8988T (cell line): ENCODE data around the gene OR5V1.
"Not testable (repeated sequence)": the region's sequence is repeated elsewhere in the genome, so short reads cannot be mapped to it uniquely, and the experiment has no call there.

ENCODE experiments used
- DNase-seq: peaks from one replicate; pipeline ENCODE4 v3.0.0; 2011

The OR5V1 gene

GRCh38 chr6:29368765-29369164, at the start of gene OR5V1:
OR5V1 (minus strand) TSS chr6:29368865; CDS start chr6:29356195, 12,670 bp downstream.
- no peak for DNase-seq

GRCh38 chr6:29414588-29414987, 45.9 kb upstream of the OR5V1 start, which contains the start of gene OR12D1:
OR12D1 (plus strand) TSS chr6:29414928.
- DNase-seq = no peak

GRCh38 chr6:29403801-29404200, 35.1 kb upstream of the OR5V1 start:
- DNase-seq = no peak

- DNase-seq = no peak
Measured at GRCh38 chr6:29399525-29399924, 30.9 kb upstream of the OR5V1 start.

GRCh38 chr6:29395331-29395730, 26.7 kb upstream of the OR5V1 start, which contains the start of gene OR12D2:
OR12D2 (plus strand) TSS chr6:29395631; CDS start chr6:29396700, 1,069 bp downstream.
- DNase-seq = no peak

GRCh38 chr6:29388533-29388932, 19.9 kb upstream of the OR5V1 start:
- DNase-seq = no peak

- DNase-seq = no peak
Measured at GRCh38 chr6:29376003-29376402, 7.3 kb upstream of the OR5V1 start.

- no peak for DNase-seq
Measured at GRCh38 chr6:29375191-29375590, 6.5 kb upstream of the OR5V1 start, which contains the start of gene OR12D3. OR12D3 (minus strand) TSS chr6:29375291; CDS start chr6:29375287, 4 bp downstream.

- no peak for DNase-seq
Measured at GRCh38 chr6:29355603-29356002, 13.1 kb downstream of the OR5V1 start.

- DNase-seq = no peak
Measured at GRCh38 chr6:29354980-29355379, 13.7 kb downstream of the OR5V1 start.

GRCh38 chr6:29349348-29349747, 19.3 kb downstream of the OR5V1 start:
- DNase-seq = not testable (repeated sequence)

GRCh38 chr6:29345380-29345779, 23.3 kb downstream of the OR5V1 start:
- no peak for DNase-seq

- no peak for DNase-seq
Measured at GRCh38 chr6:29336269-29336668, 32.4 kb downstream of the OR5V1 start.

- no peak for DNase-seq
Measured at GRCh38 chr6:29332676-29333075, 36.0 kb downstream of the OR5V1 start.

GRCh38 chr6:29325777-29326176, 42.9 kb downstream of the OR5V1 start:
- DNase-seq = no peak

GRCh38 chr6:29323332-29323731, 45.3 kb downstream of the OR5V1 start:
- not testable (repeated sequence) for DNase-seq

- DNase-seq = no peak
Measured at GRCh38 chr6:29319931-29320330, 48.7 kb downstream of the OR5V1 start.
